ENCODE data around the gene KHK. TPM values are rescaled to one million over a fixed set of nuclear protein-coding genes. Genes with fewer than 3 reads are reported as not detected.

Gene KHK
- total and polyA plus RNA-seq, 9 of the 15 experiments (the other 6 are each of a cell fraction or from before 2014, with no cell fraction given): 1.5 to 10.7 (median 5.2) TPM

DNA sequence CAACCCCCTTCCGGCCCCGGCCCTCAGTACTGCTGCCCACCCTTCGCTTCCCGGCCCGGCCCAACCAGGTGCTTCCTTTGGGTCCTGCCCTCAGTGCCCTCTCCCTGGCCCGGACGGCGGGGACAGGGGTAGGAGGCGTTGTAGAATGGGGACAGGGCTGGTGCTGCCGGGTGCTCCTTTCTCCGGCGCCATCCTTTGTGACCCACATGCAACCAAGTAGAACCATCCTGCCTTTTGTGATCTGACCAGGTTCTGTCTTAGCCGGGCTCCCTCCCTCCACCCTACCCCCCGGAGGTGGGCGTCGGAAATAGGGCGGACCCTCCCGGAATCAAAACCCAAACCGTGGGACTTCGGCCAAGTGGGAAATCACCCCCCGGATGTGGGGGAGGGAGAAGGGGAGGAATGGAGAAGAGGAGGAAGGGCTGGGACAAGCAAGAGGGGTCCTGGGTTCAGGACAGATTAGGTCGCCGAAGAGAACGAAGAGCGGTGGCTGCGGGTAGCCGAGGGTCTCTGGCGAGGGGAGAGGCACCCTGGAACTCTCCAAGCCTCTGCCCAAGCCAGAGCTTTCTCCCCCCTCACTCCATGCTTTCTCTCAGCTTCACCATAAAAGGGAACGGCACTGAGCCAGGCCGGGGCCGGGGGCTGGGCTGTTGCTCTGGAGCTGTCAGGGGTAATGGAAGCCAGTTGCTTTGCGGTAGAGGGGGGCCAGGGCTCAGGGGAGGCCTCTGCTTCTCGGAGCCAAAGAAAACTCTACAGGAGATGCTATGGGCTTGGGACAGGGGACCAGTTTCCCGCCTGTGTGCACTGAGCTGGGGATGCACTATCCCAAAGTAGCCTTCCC is 14.4 kb upstream of the KHK start (continued):
- TF ChIP-seq SP1 (CRISPR knock-in tag; IDR thresholded peaks at IDR 0.05) (peak; percentile 48; the same call in 1 of the 2 replicates), SMARCE1 (IDR thresholded peaks at IDR 0.05) (0 out of 2 replicates have a peak, but pooled peaks have one; percentile 37), OTX1 (CRISPR knock-in tag; IDR thresholded peaks at IDR 0.05) (0 out of 2 replicates have a peak, but pooled peaks have one; percentile 30), SRF (CRISPR knock-in tag; IDR thresholded peaks at IDR 0.05) (peak in 1 of 2 experiments; percentile 86; a peak in 2 of 4 replicates), DPF2 (IDR thresholded peaks at IDR 0.05) (peak; percentile 19; the same call in 1 of the 2 replicates), ZNF589 (CRISPR knock-in tag; IDR thresholded peaks at IDR 0.05; ENCODE audit: low read depth) (0 out of 2 replicates have a peak, but pooled peaks have one; percentile 36), RFX7 (CRISPR knock-in tag; IDR thresholded peaks at IDR 0.05) (no peak), ARID1B (IDR thresholded peaks at IDR 0.05) (peak; percentile 33; the same call in 1 of the 2 replicates), ZBTB17 (CRISPR knock-in tag; IDR thresholded peaks at IDR 0.05) (0 out of 2 replicates have a peak, but pooled peaks have one; percentile 16), BRCA1 (IDR thresholded peaks at IDR 0.05) (no peak), BRCA1 (CRISPR knock-in tag; IDR thresholded peaks at IDR 0.05) (0 out of 2 replicates have a peak, but pooled peaks have one; percentile 48), TCF7L2 (IDR thresholded peaks at IDR 0.05; ENCODE audit: low read depth, low read length) (no peak), ZNF75A (CRISPR knock-in tag; IDR thresholded peaks at IDR 0.05) (peak; percentile 54; the same call in 1 of the 2 replicates), NFIC (IDR thresholded peaks at IDR 0.05) (peak; percentile 59), EGR1 (conservative IDR thresholded peaks at IDR 0.05) (peak; percentile 37), NFRKB (IDR thresholded peaks at IDR 0.05; ENCODE audit: low read depth) (0 out of 2 replicates have a peak, but pooled peaks have one; percentile 31)
- TF ChIP-seq, protein P1, sequence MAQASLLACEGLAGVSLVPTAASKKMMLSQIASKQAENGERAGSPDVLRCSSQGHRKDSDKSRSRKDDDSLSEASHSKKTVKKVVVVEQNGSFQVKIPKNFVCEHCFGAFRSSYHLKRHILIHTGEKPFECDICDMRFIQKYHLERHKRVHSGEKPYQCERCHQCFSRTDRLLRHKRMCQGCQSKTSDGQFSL (CRISPR knock-in tag; IDR thresholded peaks at IDR 0.05): no peak
- TF ChIP-seq, protein P1 (tag; IDR thresholded peaks at IDR 0.05): 0 out of 4 replicates have a peak, but pooled peaks of 1 of the 2 experiments have one; percentile 37
- TF ChIP-seq, protein P2, sequence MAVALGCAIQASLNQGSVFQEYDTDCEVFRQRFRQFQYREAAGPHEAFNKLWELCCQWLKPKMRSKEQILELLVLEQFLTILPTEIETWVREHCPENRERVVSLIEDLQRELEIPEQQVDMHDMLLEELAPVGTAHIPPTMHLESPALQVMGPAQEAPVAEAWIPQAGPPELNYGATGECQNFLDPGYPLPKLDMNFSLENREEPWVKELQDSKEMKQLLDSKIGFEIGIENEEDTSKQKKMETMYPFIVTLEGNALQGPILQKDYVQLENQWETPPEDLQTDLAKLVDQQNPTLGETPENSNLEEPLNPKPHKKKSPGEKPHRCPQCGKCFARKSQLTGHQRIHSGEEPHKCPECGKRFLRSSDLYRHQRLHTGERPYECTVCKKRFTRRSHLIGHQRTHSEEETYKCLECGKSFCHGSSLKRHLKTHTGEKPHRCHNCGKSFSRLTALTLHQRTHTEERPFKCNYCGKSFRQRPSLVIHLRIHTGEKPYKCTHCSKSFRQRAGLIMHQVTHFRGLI (CRISPR knock-in tag; IDR thresholded peaks at IDR 0.05): no peak
- TF ChIP-seq, protein P3, sequence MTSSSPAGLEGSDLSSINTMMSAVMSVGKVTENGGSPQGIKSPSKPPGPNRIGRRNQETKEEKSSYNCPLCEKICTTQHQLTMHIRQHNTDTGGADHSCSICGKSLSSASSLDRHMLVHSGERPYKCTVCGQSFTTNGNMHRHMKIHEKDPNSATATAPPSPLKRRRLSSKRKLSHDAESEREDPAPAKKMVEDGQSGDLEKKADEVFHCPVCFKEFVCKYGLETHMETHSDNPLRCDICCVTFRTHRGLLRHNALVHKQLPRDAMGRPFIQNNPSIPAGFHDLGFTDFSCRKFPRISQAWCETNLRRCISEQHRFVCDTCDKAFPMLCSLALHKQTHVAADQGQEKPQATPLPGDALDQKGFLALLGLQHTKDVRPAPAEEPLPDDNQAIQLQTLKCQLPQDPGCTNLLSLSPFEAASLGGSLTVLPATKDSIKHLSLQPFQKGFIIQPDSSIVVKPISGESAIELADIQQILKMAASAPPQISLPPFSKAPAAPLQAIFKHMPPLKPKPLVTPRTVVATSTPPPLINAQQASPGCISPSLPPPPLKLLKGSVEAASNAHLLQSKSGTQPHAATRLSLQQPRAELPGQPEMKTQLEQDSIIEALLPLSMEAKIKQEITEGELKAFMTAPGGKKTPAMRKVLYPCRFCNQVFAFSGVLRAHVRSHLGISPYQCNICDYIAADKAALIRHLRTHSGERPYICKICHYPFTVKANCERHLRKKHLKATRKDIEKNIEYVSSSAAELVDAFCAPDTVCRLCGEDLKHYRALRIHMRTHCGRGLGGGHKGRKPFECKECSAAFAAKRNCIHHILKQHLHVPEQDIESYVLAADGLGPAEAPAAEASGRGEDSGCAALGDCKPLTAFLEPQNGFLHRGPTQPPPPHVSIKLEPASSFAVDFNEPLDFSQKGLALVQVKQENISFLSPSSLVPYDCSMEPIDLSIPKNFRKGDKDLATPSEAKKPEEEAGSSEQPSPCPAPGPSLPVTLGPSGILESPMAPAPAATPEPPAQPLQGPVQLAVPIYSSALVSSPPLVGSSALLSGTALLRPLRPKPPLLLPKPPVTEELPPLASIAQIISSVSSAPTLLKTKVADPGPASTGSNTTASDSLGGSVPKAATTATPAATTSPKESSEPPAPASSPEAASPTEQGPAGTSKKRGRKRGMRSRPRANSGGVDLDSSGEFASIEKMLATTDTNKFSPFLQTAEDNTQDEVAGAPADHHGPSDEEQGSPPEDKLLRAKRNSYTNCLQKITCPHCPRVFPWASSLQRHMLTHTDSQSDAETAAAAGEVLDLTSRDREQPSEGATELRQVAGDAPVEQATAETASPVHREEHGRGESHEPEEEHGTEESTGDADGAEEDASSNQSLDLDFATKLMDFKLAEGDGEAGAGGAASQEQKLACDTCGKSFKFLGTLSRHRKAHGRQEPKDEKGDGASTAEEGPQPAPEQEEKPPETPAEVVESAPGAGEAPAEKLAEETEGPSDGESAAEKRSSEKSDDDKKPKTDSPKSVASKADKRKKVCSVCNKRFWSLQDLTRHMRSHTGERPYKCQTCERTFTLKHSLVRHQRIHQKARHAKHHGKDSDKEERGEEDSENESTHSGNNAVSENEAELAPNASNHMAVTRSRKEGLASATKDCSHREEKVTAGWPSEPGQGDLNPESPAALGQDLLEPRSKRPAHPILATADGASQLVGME (CRISPR knock-in tag; IDR thresholded peaks at IDR 0.05): 0 out of 2 replicates have a peak, but pooled peaks have one; percentile 61
